Testis (tissue), 3 donors: ENCODE results near the gene GNRHR. TPM values are rescaled to one million over a fixed set of nuclear protein-coding genes. Genes with fewer than 3 reads are reported as not detected.

Experiments
- DNase-seq: peaks from one replicate; pipeline ENCODE4 v3.0.0-alpha.2; 2019
- H3K27ac ChIP-seq, 2 donors: fragments of 200-600 bp; sonication (generic); one replicate each; pipeline ENCODE4 v1.5.1; 2019
- H3K27me3 ChIP-seq: fragments of 200-600 bp; sonication (generic); one replicate; pipeline ENCODE4 v1.5.1; 2019
- H3K36me3 ChIP-seq: fragments of 200-600 bp; sonication (generic); one replicate; pipeline ENCODE4 v1.5.1; 2017; ENCODE audit warnings: low read depth; ENCODE audit errors: missing control alignments
- H3K4me1 ChIP-seq: fragments of 200-600 bp; sonication (generic); one replicate; pipeline ENCODE4 v1.5.1; 2019
- H3K4me3 ChIP-seq, 2 donors: fragments of 200-600 bp; sonication (generic); one replicate each; pipeline ENCODE4 v1.5.1; 2017 to 2019
- H3K9me3 ChIP-seq: fragments of 200-600 bp; sonication (generic); one replicate; pipeline ENCODE4 v1.5.1; 2017
- CTCF ChIP-seq, 3 experiments: fragments of 450-650 bp in 2 of 3; fragments of 200-600 bp in 1 of 3; sonication (generic) in 1 of 3; IDR thresholded peaks; one replicate each; pipeline ENCODE4 v1.5.1; 2016 to 2019; ENCODE audit warnings: antibody characterized with exemption in 3 of 3, mild to moderate bottlenecking in 2 of 3, moderate library complexity in 1 of 3
- POLR2A ChIP-seq: fragments of 450-650 bp; IDR thresholded peaks from one replicate; pipeline ENCODE4 v1.6.1; 2017; ENCODE audit warnings: antibody characterized with exemption, mild to moderate bottlenecking, moderate library complexity
- WGBS, 2 donors: methylation state at CpG; one replicate each; pipeline ENCODE4 v1.1.5; 2018; 5-methylcytosine and 5-hydroxymethylcytosine counted together
- intact Hi-C: fragments of 100-400 bp; cut with DNase I; formaldehyde crosslinking; loops from one replicate; pipeline ENCODE4 v1.15.1; 2023; ENCODE audit warnings: low total_unique reads
- polyA plus RNA-seq: library from polyadenylated mRNA; stranded (reverse); fragments of 350-450 nt; fragmentation: Illumina TruSeq; extraction: RNeasy Lipid Tissue Mini Kit (QIAGEN cat#74804); gene quantifications from one replicate; pipeline ENCODE4 v1.2.3, GENCODE V29; 2014; ENCODE audit warnings: low read depth, low replicate concordance; ENCODE audit not compliant: insufficient read depth
- total RNA-seq, 2 donors: library from RNA; depleted of rRNA; stranded (reverse); fragments of >200 nt; gene quantifications; one replicate each; pipeline ENCODE4 v1.2.3, GENCODE V29; 2016

The GNRHR gene
- total and polyA plus RNA-seq, 3 donors from 2014 or later = 0.16 TPM; not detected in 2

- Histone ChIP-seq H3K36me3 (no peaks in the 10 kb centered on the region), H3K4me1 (no peaks in the 10 kb centered on the region), H3K9me3 (no peaks in the 10 kb centered on the region), H3K4me3 (no peak overlapping the region), H3K27ac (no peak overlapping the region), H3K27me3 (no peaks in the 10 kb centered on the region)
- DNase-seq = no peak
- intact Hi-C loops = no loop called here
- TF ChIP-seq CTCF (IDR thresholded peaks at IDR 0.05) (no peak), POLR2A (no peak)
- 79 to 80% methylated on average over 2 of the region's 2 CpGs for WGBS, 2 donors
Measured at GRCh38 chr4:67779631-67780030, 25.4 kb upstream of the GNRHR start.

- Histone ChIP-seq H3K9me3 (no peaks in the 10 kb centered on the region), H3K36me3 (no peaks in the 10 kb centered on the region), H3K27me3 (no peaks in the 10 kb centered on the region), H3K4me1 (no peaks in the 10 kb centered on the region), H3K4me3 (no peak overlapping the region), H3K27ac (no peak overlapping the region)
- TF ChIP-seq CTCF (IDR thresholded peaks at IDR 0.05) (no peak), POLR2A (no peak)
- 55 to 57% methylated on average over 1 of the region's 1 CpG for WGBS, 2 donors
- intact Hi-C loops = no loop called here
- DNase-seq = no peak
Measured at GRCh38 chr4:67776746-67777145, 22.6 kb upstream of the GNRHR start.

GRCh38 chr4:67770422-67770821 lies 16.2 kb upstream of the GNRHR start:
- no peak overlapping the region for H3K27ac ChIP-seq
- no peak for DNase-seq
- WGBS, 2 donors = 57 to 61% methylated on average over 3 of the region's 3 CpGs
- no peaks in the 10 kb centered on the region for H3K27me3 ChIP-seq
- TF ChIP-seq POLR2A (no peak), CTCF (IDR thresholded peaks at IDR 0.05) (no peak)
- intact Hi-C loops = no loop called here
- no peaks in the 10 kb centered on the region for H3K4me1 ChIP-seq
- H3K4me3 ChIP-seq = no peak overlapping the region
- no peaks in the 10 kb centered on the region for H3K36me3 ChIP-seq
- no peaks in the 10 kb centered on the region for H3K9me3 ChIP-seq

GRCh38 chr4:67765928-67766327 lies 11.7 kb upstream of the GNRHR start:
- H3K27ac ChIP-seq = no peak overlapping the region
- 95 to 100% methylated on average over 1 of the region's 1 CpG for WGBS, 2 donors
- intact Hi-C loops = no loop called here
- TF ChIP-seq CTCF (IDR thresholded peaks at IDR 0.05) = no peak
- TF ChIP-seq POLR2A = no peak
- DNase-seq = no peak
- H3K4me3 ChIP-seq = no peak overlapping the region
- no peaks in the 10 kb centered on the region for H3K9me3 ChIP-seq
- H3K4me1 ChIP-seq = no peaks in the 10 kb centered on the region
- H3K27me3 ChIP-seq = no peaks in the 10 kb centered on the region
- no peaks in the 10 kb centered on the region for H3K36me3 ChIP-seq

GRCh38 chr4:67765401-67765800 lies 11.2 kb upstream of the GNRHR start:
- no peak for DNase-seq
- intact Hi-C loops = no loop called here
- 81 to 92% methylated on average over 2 of the region's 2 CpGs for WGBS, 2 donors

More at GRCh38 chr4:67765401-67765800, 11.2 kb upstream of the GNRHR start:
- Histone ChIP-seq H3K4me1 (no peaks in the 10 kb centered on the region), H3K27me3 (no peaks in the 10 kb centered on the region), H3K27ac (no peak overlapping the region), H3K9me3 (no peaks in the 10 kb centered on the region), H3K36me3 (no peaks in the 10 kb centered on the region), H3K4me3 (no peak overlapping the region)
- TF ChIP-seq POLR2A = no peak
- TF ChIP-seq CTCF (IDR thresholded peaks at IDR 0.05) = no peak
